TTC549 (cell line): ENCODE results near the gene GSK3B.

Experiments
- FAIRE-seq: peaks from 2 replicates; lab custom pipeline; 2012; peaks lifted over from hg19 to GRCh38; lab: Jason Lieb, UNC

GSK3B gene

DNA sequence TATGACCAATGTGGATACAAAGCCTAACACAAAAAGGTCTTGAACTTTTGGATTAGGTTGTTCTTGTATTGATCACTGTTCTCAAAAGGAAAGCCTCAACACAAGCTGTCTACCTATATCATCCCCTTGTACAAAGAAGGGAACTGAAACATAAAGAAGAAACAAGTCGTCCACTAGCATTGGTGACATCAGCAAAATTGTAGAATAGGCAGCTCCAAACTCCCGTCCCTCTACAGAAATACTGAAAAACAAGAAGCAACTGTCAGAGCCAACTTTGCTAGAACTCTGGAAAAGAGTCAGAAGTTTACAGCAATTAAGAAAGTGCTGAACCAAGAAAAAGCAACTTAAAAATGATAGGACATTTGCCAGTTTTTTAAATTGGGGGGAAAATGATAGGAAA, 319.8 kb downstream of the GSK3B start:
- FAIRE-seq, result no peak
